ENCODE results near the gene CPNE8.

DNA sequence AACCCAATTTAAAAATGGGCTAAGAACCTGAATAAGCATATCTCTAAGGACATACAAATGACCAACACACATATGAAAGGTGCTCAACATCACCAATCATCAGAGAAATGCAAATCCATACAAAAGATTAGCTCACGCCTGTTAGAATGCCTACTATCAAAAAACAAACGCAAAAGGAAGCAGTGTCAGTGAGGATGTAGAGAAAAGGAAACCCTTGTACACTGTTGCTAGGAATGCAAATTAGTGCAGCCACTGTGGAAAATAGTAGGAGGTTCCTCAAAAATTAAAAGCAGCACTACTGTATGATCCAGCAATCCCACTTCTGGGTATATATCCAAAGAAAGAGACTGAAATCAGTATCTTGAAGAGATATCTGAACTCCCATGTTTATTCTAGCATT lies 133.0 kb downstream of the CPNE8 start:
- TF ChIP-seq POLR2A (IDR thresholded peaks at IDR 0.05) (no peak), CTCF (IDR thresholded peaks at IDR 0.05) (no peak)

All from body of pancreas (tissue), 4 donors.